Panc1 (cell line): ENCODE measurements around the gene SAMD11.

Source experiments
- CTCF ChIP-seq: fragments of 450-650 bp; IDR thresholded peaks from 2 replicates; pipeline ENCODE4 v1.5.1; 2017; ENCODE audit warnings: mild to moderate bottlenecking
- POLR2AphosphoS5 ChIP-seq: IDR thresholded peaks from 2 replicates; pipeline ENCODE4 v1.6.1; 2012; ENCODE audit warnings: mild to moderate bottlenecking, low read depth, low read length, moderate library complexity
- SIN3A ChIP-seq: IDR thresholded peaks from 2 replicates; pipeline ENCODE4 v1.6.1; 2012; ENCODE audit warnings: low read depth, mild to moderate bottlenecking, low read length, moderate library complexity, borderline replicate concordance; ENCODE audit not compliant: insufficient read depth
- TCF7L2 ChIP-seq: IDR thresholded peaks from 2 replicates; pipeline ENCODE4 v1.6.1; 2011; ENCODE audit warnings: mild to moderate bottlenecking, low read depth, low read length, inconsistent platforms
- TF ChIP-seq, protein P1 (sequence below), 2 experiments: IDR thresholded peaks; 2 replicates each; pipeline ENCODE4 v1.6.1; 2011 to 2012; ENCODE audit warnings: low read depth in 2 of 2, control low read depth in 1 of 2, low read length in 1 of 2, mild to moderate bottlenecking in 1 of 2, moderate library complexity in 1 of 2; ENCODE audit not compliant: insufficient read depth in 1 of 2

DNA sequence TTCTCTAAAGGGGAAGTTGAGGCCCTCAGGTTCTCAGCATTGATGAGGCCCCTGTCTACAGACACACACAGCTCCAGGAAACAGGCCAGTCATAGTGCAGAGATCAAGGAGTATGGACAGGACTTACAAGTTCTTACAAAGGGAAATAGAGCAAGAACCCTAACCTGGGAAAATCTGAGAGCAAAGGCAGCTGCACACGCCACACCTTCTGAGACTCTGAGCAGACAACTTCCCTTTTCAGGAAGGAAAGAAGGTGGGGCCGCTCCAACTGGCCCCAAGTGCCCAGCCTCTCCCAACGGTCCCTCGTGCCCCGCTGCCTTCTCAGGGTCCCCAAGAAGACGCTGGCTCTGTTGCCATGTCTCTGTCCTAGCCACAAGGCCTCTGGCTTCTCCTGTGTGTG is 31.8 kb downstream of the SAMD11 start:
- no peak for TF ChIP-seq CTCF
- TF ChIP-seq, protein P1, sequence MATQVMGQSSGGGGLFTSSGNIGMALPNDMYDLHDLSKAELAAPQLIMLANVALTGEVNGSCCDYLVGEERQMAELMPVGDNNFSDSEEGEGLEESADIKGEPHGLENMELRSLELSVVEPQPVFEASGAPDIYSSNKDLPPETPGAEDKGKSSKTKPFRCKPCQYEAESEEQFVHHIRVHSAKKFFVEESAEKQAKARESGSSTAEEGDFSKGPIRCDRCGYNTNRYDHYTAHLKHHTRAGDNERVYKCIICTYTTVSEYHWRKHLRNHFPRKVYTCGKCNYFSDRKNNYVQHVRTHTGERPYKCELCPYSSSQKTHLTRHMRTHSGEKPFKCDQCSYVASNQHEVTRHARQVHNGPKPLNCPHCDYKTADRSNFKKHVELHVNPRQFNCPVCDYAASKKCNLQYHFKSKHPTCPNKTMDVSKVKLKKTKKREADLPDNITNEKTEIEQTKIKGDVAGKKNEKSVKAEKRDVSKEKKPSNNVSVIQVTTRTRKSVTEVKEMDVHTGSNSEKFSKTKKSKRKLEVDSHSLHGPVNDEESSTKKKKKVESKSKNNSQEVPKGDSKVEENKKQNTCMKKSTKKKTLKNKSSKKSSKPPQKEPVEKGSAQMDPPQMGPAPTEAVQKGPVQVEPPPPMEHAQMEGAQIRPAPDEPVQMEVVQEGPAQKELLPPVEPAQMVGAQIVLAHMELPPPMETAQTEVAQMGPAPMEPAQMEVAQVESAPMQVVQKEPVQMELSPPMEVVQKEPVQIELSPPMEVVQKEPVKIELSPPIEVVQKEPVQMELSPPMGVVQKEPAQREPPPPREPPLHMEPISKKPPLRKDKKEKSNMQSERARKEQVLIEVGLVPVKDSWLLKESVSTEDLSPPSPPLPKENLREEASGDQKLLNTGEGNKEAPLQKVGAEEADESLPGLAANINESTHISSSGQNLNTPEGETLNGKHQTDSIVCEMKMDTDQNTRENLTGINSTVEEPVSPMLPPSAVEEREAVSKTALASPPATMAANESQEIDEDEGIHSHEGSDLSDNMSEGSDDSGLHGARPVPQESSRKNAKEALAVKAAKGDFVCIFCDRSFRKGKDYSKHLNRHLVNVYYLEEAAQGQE (IDR thresholded peaks at IDR 0.05; ENCODE audit: insufficient read depth in 1 of 2, low read depth in 2 of 2, low read length in 1 of 2) = no peak
- TF ChIP-seq SIN3A = no peak
- no peak for TF ChIP-seq TCF7L2
- no peak for TF ChIP-seq POLR2AphosphoS5
